ENCODE measurements around the gene SPATA2. TPM values are rescaled to one million over a fixed set of nuclear protein-coding genes. Genes with fewer than 3 reads are reported as not detected.

The SPATA2 gene
- total RNA-seq, 1 donor from 2014 or later = 8.0 TPM

DNA sequence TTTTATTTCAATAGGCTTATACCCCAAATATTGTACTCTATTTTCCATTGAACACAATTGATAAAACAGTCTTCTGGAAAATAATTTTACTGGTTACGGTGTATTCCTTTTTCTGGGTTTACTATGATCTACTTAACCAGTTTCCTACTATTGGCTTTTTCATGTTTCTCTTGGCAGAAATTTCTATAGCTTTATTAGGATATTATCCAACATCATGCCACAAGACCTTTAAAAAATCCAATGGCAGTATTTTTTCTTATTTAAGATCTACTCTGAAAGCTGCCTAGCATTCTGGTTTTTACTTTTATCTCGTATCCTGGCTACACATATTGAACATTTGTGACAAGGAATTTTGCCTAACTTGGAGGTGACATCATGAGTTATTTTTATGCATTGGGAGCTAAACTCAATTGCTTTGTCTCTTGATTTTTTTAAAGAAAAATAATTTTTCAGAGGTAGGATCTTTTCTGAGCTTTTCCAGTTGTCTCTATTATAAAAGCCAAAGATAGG is 57.2 kb downstream of the SPATA2 start:
- DNase-seq (ENCODE audit: low spot score) = no peak

- DNase-seq (ENCODE audit: low spot score) = no peak
These were observed 58.4 kb downstream of the SPATA2 start for GRCh38 chr20:49856904-49857303.

GRCh38 chr20:49854190-49854875 is 61.0 kb downstream of the SPATA2 start:
- DNase-seq (ENCODE audit: low spot score) = no peak

- no peak for DNase-seq (ENCODE audit: low spot score)
These were observed 61.7 kb downstream of the SPATA2 start for GRCh38 chr20:49853640-49854039.

Other genes starting within 250 kb of the SPATA2 start
- 40.9 TPM for gene B4GALT5, start 201.7 kb downstream of the SPATA2 start, total RNA-seq
- gene SLC9A8, start 102.7 kb downstream of the SPATA2 start, total RNA-seq = 35.0 TPM
- 68.7 TPM for gene RNF114, start 20.9 kb upstream of the SPATA2 start, total RNA-seq
- gene SNAI1, start 67.5 kb upstream of the SPATA2 start, total RNA-seq = 5.8 TPM
- gene UBE2V1, start 197.6 kb upstream of the SPATA2 start, total RNA-seq = 120 TPM
- 31.3 TPM for gene PEDS1, start 238.2 kb upstream of the SPATA2 start, total RNA-seq